ENCODE results near the gene TNFSF8.

The TNFSF8 gene

DNA sequence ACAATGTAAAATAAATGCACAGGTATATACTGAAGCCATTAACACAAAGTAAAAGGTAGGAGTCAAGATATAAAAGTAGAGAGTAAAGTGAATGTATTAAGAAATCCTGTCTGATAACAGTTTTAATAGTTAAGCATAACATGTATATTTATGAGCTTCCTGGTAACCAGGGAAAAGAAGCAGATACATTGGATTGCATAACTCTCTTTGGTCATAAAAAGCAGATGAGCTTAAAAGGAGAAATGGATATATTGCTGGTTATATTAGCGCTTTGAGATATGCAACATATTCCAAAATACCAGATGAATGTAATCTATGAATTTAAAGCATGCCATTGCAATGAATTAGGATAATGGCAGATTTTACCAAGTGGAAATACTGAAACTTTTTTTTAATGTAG lies 6.2 kb upstream of the TNFSF8 start:
- DNase-seq (ENCODE audit: low read depth in 2 of 2): peak; percentile 37 to 51

GRCh38 chr9:114935119-114935518 lies 4.7 kb upstream of the TNFSF8 start:
- DNase-seq (ENCODE audit: low read depth in 2 of 2): no peak

DNA sequence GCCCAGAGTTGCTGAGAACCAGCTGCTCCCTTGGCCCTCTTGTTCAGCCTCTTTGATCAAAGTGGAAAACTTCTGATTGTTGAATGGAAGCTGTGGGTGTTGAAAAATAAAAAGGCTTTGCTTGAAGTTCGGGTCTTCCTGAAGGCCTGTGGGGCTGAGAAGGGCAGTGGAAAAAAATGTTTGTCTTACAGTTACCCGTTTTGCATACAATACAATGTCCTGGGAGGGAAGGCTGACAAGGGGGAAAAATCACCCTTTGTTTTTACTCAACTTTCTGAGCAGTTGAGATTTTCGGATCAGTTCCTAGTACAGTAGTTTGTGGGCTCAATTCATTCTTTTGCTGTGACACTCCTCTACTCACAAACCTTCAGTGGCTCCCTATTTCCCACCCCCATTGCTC lies 2.1 kb upstream of the TNFSF8 start:
- no peak for DNase-seq (ENCODE audit: low read depth in 2 of 2)

- no peak for DNase-seq (ENCODE audit: low read depth in 2 of 2)
These were observed 1.0 kb upstream of the TNFSF8 start for GRCh38 chr9:114931407-114931806.

GRCh38 chr9:114929201-114929600 lies 1.2 kb downstream of the TNFSF8 start:
- DNase-seq (ENCODE audit: low read depth in 2 of 2): no peak

DNA sequence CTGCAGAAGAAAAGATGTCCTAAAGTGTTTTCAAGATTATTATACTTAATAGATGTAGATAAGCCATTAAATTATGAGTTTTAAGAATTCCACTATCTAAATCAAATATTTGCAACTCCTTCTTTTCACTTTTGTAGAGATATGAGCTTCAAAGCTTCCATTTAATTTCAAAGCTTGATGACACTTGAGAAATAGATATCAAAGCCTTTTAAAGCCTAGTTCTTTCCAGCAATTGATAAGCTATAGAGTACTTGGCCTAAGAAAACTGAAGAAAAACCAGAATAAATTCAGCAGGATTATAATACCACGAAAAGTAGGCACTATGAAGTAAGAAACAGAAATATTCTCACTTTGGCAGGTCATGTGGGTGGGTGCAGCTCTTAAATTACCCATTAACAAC lies 1.7 kb downstream of the TNFSF8 start:
- DNase-seq (ENCODE audit: low read depth in 2 of 2): no peak

GRCh38 chr9:114928136-114928535 lies 2.3 kb downstream of the TNFSF8 start:
- DNase-seq (ENCODE audit: low read depth in 2 of 2): no peak

- DNase-seq (ENCODE audit: low read depth in 2 of 2): no peak
These were observed 4.7 kb downstream of the TNFSF8 start for GRCh38 chr9:114925672-114926071.

DNA sequence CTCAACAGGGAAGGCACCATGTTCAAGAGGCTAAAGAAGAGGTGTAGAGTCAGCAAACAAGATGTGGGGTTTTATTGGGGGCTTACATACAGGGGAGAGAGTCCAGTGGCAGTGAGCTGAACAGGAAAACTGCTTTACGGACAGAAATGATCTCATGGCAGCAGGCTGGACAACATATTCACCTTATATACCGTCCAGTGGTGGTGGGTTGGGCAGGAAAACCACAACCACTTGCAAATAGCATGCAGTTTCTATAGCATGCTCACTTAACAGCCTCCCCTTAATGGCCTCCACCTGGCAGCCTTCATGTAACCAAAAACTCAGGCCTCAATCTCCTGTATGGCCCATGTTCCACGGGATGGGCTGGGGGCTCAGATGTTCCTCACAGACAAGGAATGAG lies 5.4 kb downstream of the TNFSF8 start:
- no peak for DNase-seq (ENCODE audit: low read depth in 2 of 2)

- DNase-seq (ENCODE audit: low read depth in 2 of 2): no peak
These were observed 6.1 kb downstream of the TNFSF8 start for GRCh38 chr9:114924327-114924726.

DNA sequence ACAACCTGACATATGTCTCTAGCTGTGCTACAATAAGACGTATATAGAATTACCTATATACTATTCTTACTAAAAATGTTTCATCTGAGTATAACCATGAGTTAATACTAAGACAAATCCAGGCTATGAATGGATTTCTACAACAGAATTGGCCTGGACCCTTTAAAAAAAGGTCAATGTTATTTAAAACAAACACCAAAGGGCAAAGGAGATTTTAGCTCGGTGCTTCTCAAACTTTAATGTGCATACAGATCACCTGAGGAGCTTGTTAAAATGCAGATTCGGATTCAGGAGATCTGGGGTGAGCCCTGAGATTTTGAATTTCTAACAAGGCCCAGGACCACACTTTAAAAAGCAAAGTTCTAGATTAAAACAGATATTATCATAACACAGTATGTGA lies 6.5 kb downstream of the TNFSF8 start:
- no peak for DNase-seq (ENCODE audit: low read depth in 2 of 2)

DNA sequence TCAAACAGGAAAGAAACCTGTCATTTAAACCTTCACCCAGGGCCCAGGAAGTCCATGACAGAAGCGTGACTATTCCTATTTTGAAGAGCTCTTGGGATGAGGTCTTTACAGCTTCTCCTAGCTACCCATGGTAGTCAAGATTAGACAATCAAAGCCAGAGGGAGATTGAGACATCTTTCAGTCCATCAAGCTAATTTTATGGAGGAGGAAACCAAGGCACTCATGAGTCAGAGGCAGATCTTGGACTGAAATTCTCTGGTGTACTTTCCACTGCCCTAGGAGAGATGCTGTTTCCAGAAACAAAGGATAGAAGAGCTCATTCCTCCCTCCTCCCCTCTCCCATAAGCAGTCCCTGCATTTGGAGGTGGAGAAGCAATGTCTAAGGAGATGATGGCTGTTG lies 9.2 kb downstream of the TNFSF8 start:
- no peak for DNase-seq (ENCODE audit: low read depth in 2 of 2)

DNA sequence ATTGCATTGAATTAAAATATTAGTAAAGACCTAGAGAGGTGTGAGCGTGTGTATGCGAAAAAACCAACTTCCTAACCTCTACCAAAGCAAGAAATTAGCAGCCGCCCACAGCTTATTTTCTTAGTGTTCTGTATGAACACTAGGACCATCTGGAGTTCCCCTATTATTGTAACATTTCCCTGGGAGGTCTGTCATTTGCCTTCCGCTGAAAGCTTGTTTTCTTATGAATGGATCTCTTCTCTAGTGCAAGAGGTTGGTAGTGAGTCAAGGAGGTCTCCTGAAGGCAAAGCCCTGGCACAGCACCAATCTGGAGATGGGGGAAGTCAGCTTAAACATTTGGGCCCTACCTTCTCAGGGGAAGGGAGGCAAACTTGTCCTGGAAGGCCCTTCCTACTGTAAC lies 10.8 kb downstream of the TNFSF8 start:
- no peak for DNase-seq (ENCODE audit: low read depth in 2 of 2)

- no peak for DNase-seq (ENCODE audit: low read depth in 2 of 2)
These were observed 13.9 kb downstream of the TNFSF8 start for GRCh38 chr9:114916481-114916880.

DNA sequence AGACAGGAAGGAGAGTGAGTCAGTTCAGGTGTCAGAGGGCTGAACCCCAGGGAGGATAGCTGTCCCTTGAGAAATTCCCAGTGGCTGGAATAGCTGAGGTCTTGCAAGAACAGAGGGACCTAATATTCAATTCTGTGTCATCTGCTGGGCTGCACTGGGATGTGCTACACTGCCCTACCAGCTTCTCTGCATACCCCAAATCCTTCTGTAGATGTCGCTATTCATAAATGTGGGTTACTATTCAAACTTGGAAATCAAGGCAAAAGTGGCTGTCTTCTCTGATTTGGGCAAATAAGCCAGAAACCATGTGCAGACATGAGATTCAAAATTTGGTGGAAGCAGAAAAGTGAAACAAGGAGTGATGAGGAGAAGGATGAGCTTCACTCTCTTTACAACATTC lies 16.3 kb downstream of the TNFSF8 start:
- no peak for DNase-seq (ENCODE audit: low read depth in 2 of 2)

GRCh38 chr9:114913656-114914055 lies 16.7 kb downstream of the TNFSF8 start:
- no peak for DNase-seq (ENCODE audit: low read depth in 2 of 2)

GRCh38 chr9:114913217-114913616 lies 17.2 kb downstream of the TNFSF8 start:
- no peak for DNase-seq (ENCODE audit: low read depth in 2 of 2)

DNA sequence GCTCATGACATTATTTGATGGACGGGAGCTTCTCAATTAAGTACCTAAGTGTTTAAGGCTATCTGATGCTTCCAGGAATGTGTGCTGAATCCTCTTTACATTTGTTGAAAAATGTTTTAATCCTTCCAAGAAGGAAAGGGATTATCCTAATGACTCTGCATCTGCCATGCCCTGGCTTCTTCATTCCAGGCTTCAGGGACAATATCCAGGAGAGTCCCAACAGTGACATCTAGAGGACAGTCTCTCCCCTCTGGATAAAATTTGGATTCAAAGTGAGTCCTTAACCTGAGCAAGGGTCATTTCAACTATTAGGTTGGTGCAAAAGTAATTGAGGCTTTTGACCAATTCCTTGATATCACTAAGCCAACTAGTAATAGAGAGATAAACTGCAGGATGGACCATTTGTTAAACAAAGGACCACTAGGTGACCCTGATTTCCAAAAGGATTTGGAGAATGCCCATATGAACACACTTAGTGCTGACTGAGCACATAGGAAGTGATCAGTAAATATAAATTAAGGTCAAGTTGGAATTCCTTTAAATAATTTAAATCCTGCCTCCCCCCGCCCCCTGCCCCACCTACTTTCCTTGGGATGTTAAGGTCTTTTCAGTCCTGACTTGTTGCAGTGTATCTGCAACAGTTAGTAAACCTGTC lies 19.1 kb downstream of the TNFSF8 start:
- DNase-seq (ENCODE audit: low read depth in 2 of 2): peak; percentile 40 to 46

- DNase-seq (ENCODE audit: low read depth in 2 of 2): no peak
These were observed 19.9 kb downstream of the TNFSF8 start for GRCh38 chr9:114910541-114910940.

GRCh38 chr9:114909661-114910060 lies 20.7 kb downstream of the TNFSF8 start:
- DNase-seq (ENCODE audit: low read depth in 2 of 2): no peak

- no peak for DNase-seq (ENCODE audit: low read depth in 2 of 2)
These were observed 21.5 kb downstream of the TNFSF8 start for GRCh38 chr9:114908805-114909448.

DNA sequence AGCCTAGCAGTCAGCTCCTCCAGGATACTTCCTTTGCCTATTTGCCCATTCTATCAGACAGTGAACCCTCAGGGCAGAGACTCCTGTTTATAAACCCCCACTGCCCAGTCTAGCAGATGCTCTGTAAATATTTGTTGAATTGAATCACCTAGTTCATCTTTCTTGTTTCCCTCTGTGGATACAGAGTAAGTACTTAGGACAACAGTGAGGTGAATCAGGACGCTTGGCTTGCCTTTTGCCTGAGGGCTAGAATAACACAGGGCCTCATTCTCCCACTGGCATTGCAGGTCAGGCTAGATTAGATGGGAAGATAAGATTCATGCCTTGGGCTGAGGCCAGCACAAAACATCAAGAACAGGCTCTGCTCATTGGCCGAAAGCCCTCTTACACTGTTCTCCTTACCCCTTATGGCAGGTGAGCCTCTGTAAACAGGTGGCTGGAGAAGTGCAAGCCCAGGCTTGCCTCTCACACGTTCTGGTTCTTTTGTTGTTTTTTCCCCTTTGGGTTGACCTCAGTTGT lies 22.2 kb downstream of the TNFSF8 start:
- DNase-seq (ENCODE audit: low read depth in 2 of 2): no peak

DNA sequence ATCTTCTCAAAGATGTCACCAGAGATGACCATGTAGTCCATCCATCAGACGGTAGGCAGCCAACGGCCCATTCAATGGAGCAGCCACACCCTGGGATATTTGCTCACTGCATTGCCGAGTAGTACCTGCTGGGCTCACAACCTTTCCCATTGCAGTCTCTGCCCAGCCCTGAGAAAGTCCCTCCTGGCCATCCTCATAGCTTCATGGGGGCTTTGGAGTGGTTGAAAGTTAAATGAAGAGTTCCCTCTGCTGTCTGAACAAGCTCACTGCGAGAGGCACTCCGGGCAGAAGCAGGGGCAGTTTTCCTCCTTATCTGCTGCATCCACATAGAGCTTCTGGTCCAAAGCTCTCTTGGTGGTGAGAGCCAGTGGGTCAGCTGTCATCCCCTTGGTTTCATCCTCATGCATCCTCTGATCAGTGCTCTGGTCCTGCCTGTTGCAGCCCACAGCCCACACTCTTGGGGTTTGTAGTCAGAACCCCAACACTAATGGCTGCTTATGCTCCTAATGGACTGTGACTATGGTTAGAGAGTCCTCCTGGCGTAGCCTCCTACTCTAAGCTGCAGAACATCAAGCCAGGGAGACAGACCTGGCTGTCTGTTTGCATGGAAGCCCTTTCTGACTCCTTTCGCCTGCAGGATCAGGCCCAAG lies 23.3 kb downstream of the TNFSF8 start:
- DNase-seq (ENCODE audit: low read depth in 2 of 2): peak in 1 of 2 experiments; percentile 34
